Testis (tissue), 3 donors: ENCODE measurements around the gene DAB1. TPM values are rescaled to one million over a fixed set of nuclear protein-coding genes. Genes with fewer than 3 reads are reported as not detected.

Experiments used
- DNase-seq: peaks from one replicate; pipeline ENCODE4 v3.0.0-alpha.2; 2019
- H3K27ac ChIP-seq, 2 donors: fragments of 200-600 bp; sonication (generic); one replicate each; pipeline ENCODE4 v1.5.1; 2019
- H3K27me3 ChIP-seq: fragments of 200-600 bp; sonication (generic); one replicate; pipeline ENCODE4 v1.5.1; 2019
- H3K36me3 ChIP-seq: fragments of 200-600 bp; sonication (generic); one replicate; pipeline ENCODE4 v1.5.1; 2017; ENCODE audit warnings: low read depth; ENCODE audit errors: missing control alignments
- H3K4me1 ChIP-seq: fragments of 200-600 bp; sonication (generic); one replicate; pipeline ENCODE4 v1.5.1; 2019
- H3K4me3 ChIP-seq, 2 donors: fragments of 200-600 bp; sonication (generic); one replicate each; pipeline ENCODE4 v1.5.1; 2017 to 2019
- H3K9me3 ChIP-seq: fragments of 200-600 bp; sonication (generic); one replicate; pipeline ENCODE4 v1.5.1; 2017
- CTCF ChIP-seq, 3 experiments: fragments of 450-650 bp in 2 of 3; fragments of 200-600 bp in 1 of 3; sonication (generic) in 1 of 3; IDR thresholded peaks; one replicate each; pipeline ENCODE4 v1.5.1; 2016 to 2019; ENCODE audit warnings: antibody characterized with exemption in 3 of 3, mild to moderate bottlenecking in 2 of 3, moderate library complexity in 1 of 3
- POLR2A ChIP-seq: fragments of 450-650 bp; IDR thresholded peaks from one replicate; pipeline ENCODE4 v1.6.1; 2017; ENCODE audit warnings: antibody characterized with exemption, mild to moderate bottlenecking, moderate library complexity
- WGBS, 2 donors: methylation state at CpG; one replicate each; pipeline ENCODE4 v1.1.5; 2018; 5-methylcytosine and 5-hydroxymethylcytosine counted together
- intact Hi-C: fragments of 100-400 bp; cut with DNase I; formaldehyde crosslinking; loops from one replicate; pipeline ENCODE4 v1.15.1; 2023; ENCODE audit warnings: low total_unique reads
- polyA plus RNA-seq: library from polyadenylated mRNA; stranded (reverse); fragments of 350-450 nt; fragmentation: Illumina TruSeq; extraction: RNeasy Lipid Tissue Mini Kit (QIAGEN cat#74804); gene quantifications from one replicate; pipeline ENCODE4 v1.2.3, GENCODE V29; 2014; ENCODE audit warnings: low read depth, low replicate concordance; ENCODE audit not compliant: insufficient read depth
- total RNA-seq, 2 donors: library from RNA; depleted of rRNA; stranded (reverse); fragments of >200 nt; gene quantifications; one replicate each; pipeline ENCODE4 v1.2.3, GENCODE V29; 2016

The DAB1 gene
- total and polyA plus RNA-seq, 3 donors from 2014 or later: 0.79 to 1.7 (median 1.2) TPM

- no peak for DNase-seq
- Histone ChIP-seq H3K36me3 (no peaks in the 10 kb centered on the region), H3K27me3 (no peaks in the 10 kb centered on the region), H3K9me3 (no peaks in the 10 kb centered on the region), H3K27ac (no peak overlapping the region), H3K4me1 (no peaks in the 10 kb centered on the region), H3K4me3 (no peak overlapping the region)
- intact Hi-C loops: no loop called here
- TF ChIP-seq POLR2A: no peak
- TF ChIP-seq CTCF (IDR thresholded peaks at IDR 0.05): no peak
- 59 to 88% methylated on average over 2 of the region's 2 CpGs for WGBS, 2 donors
Measured at GRCh38 chr1:57381871-57382270, 42.0 kb downstream of the DAB1 start.

GRCh38 chr1:57381426-57381825 lies 42.4 kb downstream of the DAB1 start:
- Histone ChIP-seq H3K4me3 (no peak overlapping the region), H3K9me3 (no peaks in the 10 kb centered on the region), H3K27ac (no peak overlapping the region), H3K36me3 (no peaks in the 10 kb centered on the region), H3K4me1 (no peaks in the 10 kb centered on the region), H3K27me3 (no peaks in the 10 kb centered on the region)
- TF ChIP-seq POLR2A: no peak
- no peak for TF ChIP-seq CTCF (IDR thresholded peaks at IDR 0.05)
- intact Hi-C loops: no loop called here
- no peak for DNase-seq
- WGBS, 2 donors: 87 to 94% methylated on average over 4 of the region's 4 CpGs

GRCh38 chr1:57380923-57381322 lies 42.9 kb downstream of the DAB1 start:
- no peak for DNase-seq
- 93 to 94% methylated on average over 3 of the region's 3 CpGs for WGBS, 2 donors
- intact Hi-C loops: no loop called here
- TF ChIP-seq CTCF (IDR thresholded peaks at IDR 0.05) (no peak), POLR2A (no peak)
- H3K36me3 ChIP-seq: no peaks in the 10 kb centered on the region
- H3K27me3 ChIP-seq: no peaks in the 10 kb centered on the region
- no peaks in the 10 kb centered on the region for H3K4me1 ChIP-seq
- H3K4me3 ChIP-seq: no peak overlapping the region
- H3K9me3 ChIP-seq: no peaks in the 10 kb centered on the region
- H3K27ac ChIP-seq: no peak overlapping the region

GRCh38 chr1:57378534-57378933 lies 45.3 kb downstream of the DAB1 start:
- Histone ChIP-seq H3K27ac (no peak overlapping the region), H3K4me1 (no peaks in the 10 kb centered on the region), H3K36me3 (no peaks in the 10 kb centered on the region), H3K4me3 (no peak overlapping the region), H3K9me3 (no peaks in the 10 kb centered on the region), H3K27me3 (no peaks in the 10 kb centered on the region)
- 81 to 89% methylated on average over 2 of the region's 2 CpGs for WGBS, 2 donors
- TF ChIP-seq CTCF (IDR thresholded peaks at IDR 0.05) (no peak), POLR2A (no peak)
- intact Hi-C loops: no loop called here
- DNase-seq: no peak

- H3K4me3 ChIP-seq: no peak overlapping the region
- TF ChIP-seq CTCF (IDR thresholded peaks at IDR 0.05) (no peak), POLR2A (no peak)
- DNase-seq: no peak
- no peaks in the 10 kb centered on the region for H3K4me1 ChIP-seq
- no peak overlapping the region for H3K27ac ChIP-seq
- H3K9me3 ChIP-seq: no peaks in the 10 kb centered on the region
- H3K36me3 ChIP-seq: no peaks in the 10 kb centered on the region
- WGBS, 2 donors: 78 to 88% methylated on average over 4 of the region's 4 CpGs
- no peaks in the 10 kb centered on the region for H3K27me3 ChIP-seq
- intact Hi-C loops: no loop called here
Measured at GRCh38 chr1:57377339-57378139, 46.3 kb downstream of the DAB1 start.
